ENCODE results near the gene LHFPL2. TPM values are rescaled to one million over a fixed set of nuclear protein-coding genes. Genes with fewer than 3 reads are reported as not detected.

LHFPL2 gene
- total RNA-seq, 4 donors from 2014 or later, result 34.4 to 79.6 (median 51.5) TPM

GRCh38 chr5:78600687-78601414, 47.7 kb downstream of the LHFPL2 start:
- in situ Hi-C loops (cut with MboI; ENCODE audit: low pct_ligation_motif_present in 1 of 4, low pct_unique_long_range_greater_than_20kb in 1 of 4, low sequenced_read_pairs in 3 of 4) (no loop called here), intact Hi-C loops (cut with DNase I; ENCODE audit: low total_unique reads) (no loop called here)
- no peak for DNase-seq
- no peak overlapping the region for H3K4me3 ChIP-seq
- H3K9me3 ChIP-seq, result no peaks in the 10 kb centered on the region
- H3K36me3 ChIP-seq, result no peaks in the 10 kb centered on the region
- TF ChIP-seq CTCF (IDR thresholded peaks at IDR 0.05), result no peak
- no peak for TF ChIP-seq EP300 (IDR thresholded peaks at IDR 0.05; ENCODE audit: low read depth)
- TF ChIP-seq POLR2A (IDR thresholded peaks at IDR 0.05), result no peak
- no peak for TF ChIP-seq POLR2AphosphoS5 (IDR thresholded peaks at IDR 0.05)
- no peaks in the 10 kb centered on the region for H3K27me3 ChIP-seq
- peaks cover 19 to 62% (median 40%) of the 10 kb centered on the region in 4 donors for H3K4me1 ChIP-seq
- WGBS, 2 donors (ENCODE audit: low coverage in 1 of 2), result 57 to 65% methylated on average over 3 to 5 of the region's 5 CpGs
- peak overlapping the region; percentile 50 to 79 (median 62) for H3K27ac ChIP-seq

- no peaks in the 10 kb centered on the region for H3K27me3 ChIP-seq
- no peak for DNase-seq
- no peak overlapping the region for H3K4me3 ChIP-seq
- H3K4me1 ChIP-seq, result peaks cover 16 to 63% (median 43%) of the 10 kb centered on the region in 4 donors
- TF ChIP-seq POLR2AphosphoS5 (IDR thresholded peaks at IDR 0.05) (no peak), CTCF (IDR thresholded peaks at IDR 0.05) (no peak), POLR2A (IDR thresholded peaks at IDR 0.05) (no peak), EP300 (IDR thresholded peaks at IDR 0.05; ENCODE audit: low read depth) (no peak)
- intact Hi-C loops (cut with DNase I; ENCODE audit: low total_unique reads) (no loop called here), in situ Hi-C loops (cut with MboI; ENCODE audit: low pct_ligation_motif_present in 1 of 4, low pct_unique_long_range_greater_than_20kb in 1 of 4, low sequenced_read_pairs in 3 of 4) (no loop called here)
- WGBS, 2 donors (ENCODE audit: low coverage in 1 of 2), result 92 to 94% methylated on average over 9 of the region's 9 CpGs
- H3K27ac ChIP-seq, result no peak overlapping the region
- H3K9me3 ChIP-seq, result no peaks in the 10 kb centered on the region
- H3K36me3 ChIP-seq, result no peaks in the 10 kb centered on the region
Measured at GRCh38 chr5:78598973-78599372, 49.6 kb downstream of the LHFPL2 start.

GRCh38 chr5:78597974-78598371, 50.6 kb downstream of the LHFPL2 start:
- Histone ChIP-seq H3K4me1 (peaks cover 20 to 71% (median 49%) of the 10 kb centered on the region in 4 donors), H3K27ac (peak overlapping the region in 3 of 4 donors; percentile 11 to 80 (median 27)), H3K9me3 (no peaks in the 10 kb centered on the region), H3K27me3 (no peaks in the 10 kb centered on the region), H3K36me3 (no peaks in the 10 kb centered on the region), H3K4me3 (no peak overlapping the region)
- TF ChIP-seq POLR2A (IDR thresholded peaks at IDR 0.05) (no peak), POLR2AphosphoS5 (IDR thresholded peaks at IDR 0.05) (no peak), CTCF (IDR thresholded peaks at IDR 0.05) (no peak), EP300 (IDR thresholded peaks at IDR 0.05; ENCODE audit: low read depth) (no peak)
- in situ Hi-C loops (cut with MboI; ENCODE audit: low pct_ligation_motif_present in 1 of 4, low pct_unique_long_range_greater_than_20kb in 1 of 4, low sequenced_read_pairs in 3 of 4), result no loop called here
- intact Hi-C loops (cut with DNase I; ENCODE audit: low total_unique reads), result no loop called here
- no peak for DNase-seq

GRCh38 chr5:78597068-78597973, 51.3 kb downstream of the LHFPL2 start:
- Histone ChIP-seq H3K27me3 (no peaks in the 10 kb centered on the region), H3K27ac (peak overlapping the region in 3 of 4 donors; percentile 23 to 80 (median 27)), H3K4me3 (no peak overlapping the region), H3K36me3 (no peaks in the 10 kb centered on the region), H3K9me3 (no peaks in the 10 kb centered on the region), H3K4me1 (peaks cover 23 to 69% (median 49%) of the 10 kb centered on the region in 4 donors)
- in situ Hi-C loops (cut with MboI; ENCODE audit: low pct_ligation_motif_present in 1 of 4, low pct_unique_long_range_greater_than_20kb in 1 of 4, low sequenced_read_pairs in 3 of 4), result no loop called here
- WGBS, 2 donors (ENCODE audit: low coverage in 1 of 2), result 45 to 74% methylated on average over 3 to 5 of the region's 5 CpGs
- no peak for DNase-seq
- intact Hi-C loops (cut with DNase I; ENCODE audit: low total_unique reads), result no loop called here
- TF ChIP-seq POLR2AphosphoS5 (IDR thresholded peaks at IDR 0.05) (no peak), CTCF (IDR thresholded peaks at IDR 0.05) (no peak), POLR2A (IDR thresholded peaks at IDR 0.05) (no peak)

Data from transverse colon (tissue), 4 donors.